GM23338 (cell line): ENCODE measurements around the gene VN1R4.

Experiments
- EZH2 ChIP-seq: fragments of 200-600 bp; sonication (generic); IDR thresholded peaks from one replicate; pipeline ENCODE4 v1.8.0; 2017; ENCODE audit warnings: antibody characterized with exemption, mild to moderate bottlenecking, low read depth; ENCODE audit not compliant: unreplicated experiment
- EZH2phosphoT487 ChIP-seq: fragments of 200-600 bp; sonication (generic); IDR thresholded peaks from one replicate; pipeline ENCODE4 v1.8.1; 2018; ENCODE audit warnings: antibody characterized with exemption; ENCODE audit not compliant: unreplicated experiment
- JUNB ChIP-seq: IDR thresholded peaks from one replicate; pipeline ENCODE4 v1.6.1; 2016; ENCODE audit warnings: antibody characterized with exemption; ENCODE audit not compliant: unreplicated experiment
- POLR2AphosphoS5 ChIP-seq: IDR thresholded peaks from 2 replicates; pipeline ENCODE4 v1.6.1; 2016; ENCODE audit warnings: antibody characterized with exemption, low read depth
- STAT1 ChIP-seq: IDR thresholded peaks from one replicate; pipeline ENCODE4 v1.6.1; 2016; ENCODE audit warnings: antibody characterized with exemption; ENCODE audit not compliant: unreplicated experiment
- ZNF331 ChIP-seq: fragments of 250-450 bp; sonication (Bioruptor Pico); IDR thresholded peaks from 2 replicates; pipeline ENCODE4 v1.5.0; 2020; ENCODE audit warnings: low read depth, mild to moderate bottlenecking, moderate library complexity
- TF ChIP-seq, protein P1 (sequence below), 2 experiments: fragments of 200-600 bp in 1 of 2; sonication (generic) in 1 of 2; conservative IDR thresholded peaks; 2 replicates each; pipeline versions ENCODE4 v1.5.1 to v1.6.1; 2016 to 2017; ENCODE audit warnings: antibody characterized with exemption in 2 of 2, low read depth in 2 of 2, mild to moderate bottlenecking in 2 of 2, moderate library complexity in 1 of 2
- TF ChIP-seq, protein P2 (sequence below): IDR thresholded peaks from one replicate; pipeline ENCODE4 v1.6.1; 2018; ENCODE audit warnings: antibody characterized with exemption; ENCODE audit not compliant: unreplicated experiment

DNA sequence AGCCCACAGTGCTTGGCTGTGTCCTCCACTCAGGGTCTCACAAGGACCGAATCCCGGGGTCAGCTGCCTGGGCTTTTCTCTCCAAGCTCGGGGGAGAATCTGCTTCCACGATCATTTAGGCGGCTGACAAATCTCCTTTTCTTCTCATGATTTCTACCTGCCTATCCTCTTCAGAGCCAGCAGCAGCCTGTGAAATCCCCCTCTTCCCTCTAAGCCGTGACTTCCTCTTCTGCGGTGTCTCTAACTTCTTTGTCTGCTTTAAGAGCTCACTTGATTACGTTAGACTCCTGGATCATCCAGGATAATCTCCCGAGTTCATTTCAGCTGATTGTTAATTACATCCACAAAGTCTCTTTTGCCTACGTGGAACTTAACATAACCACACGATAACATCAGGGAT lies 43.5 kb upstream of the VN1R4 start:
- TF ChIP-seq, protein P1, sequence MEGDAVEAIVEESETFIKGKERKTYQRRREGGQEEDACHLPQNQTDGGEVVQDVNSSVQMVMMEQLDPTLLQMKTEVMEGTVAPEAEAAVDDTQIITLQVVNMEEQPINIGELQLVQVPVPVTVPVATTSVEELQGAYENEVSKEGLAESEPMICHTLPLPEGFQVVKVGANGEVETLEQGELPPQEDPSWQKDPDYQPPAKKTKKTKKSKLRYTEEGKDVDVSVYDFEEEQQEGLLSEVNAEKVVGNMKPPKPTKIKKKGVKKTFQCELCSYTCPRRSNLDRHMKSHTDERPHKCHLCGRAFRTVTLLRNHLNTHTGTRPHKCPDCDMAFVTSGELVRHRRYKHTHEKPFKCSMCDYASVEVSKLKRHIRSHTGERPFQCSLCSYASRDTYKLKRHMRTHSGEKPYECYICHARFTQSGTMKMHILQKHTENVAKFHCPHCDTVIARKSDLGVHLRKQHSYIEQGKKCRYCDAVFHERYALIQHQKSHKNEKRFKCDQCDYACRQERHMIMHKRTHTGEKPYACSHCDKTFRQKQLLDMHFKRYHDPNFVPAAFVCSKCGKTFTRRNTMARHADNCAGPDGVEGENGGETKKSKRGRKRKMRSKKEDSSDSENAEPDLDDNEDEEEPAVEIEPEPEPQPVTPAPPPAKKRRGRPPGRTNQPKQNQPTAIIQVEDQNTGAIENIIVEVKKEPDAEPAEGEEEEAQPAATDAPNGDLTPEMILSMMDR (conservative IDR thresholded peaks at IDR 0.05; ENCODE audit: low read depth in 2 of 2): no peak
- TF ChIP-seq EZH2: no peak
- no peak for TF ChIP-seq JUNB
- no peak for TF ChIP-seq STAT1
- no peak for TF ChIP-seq POLR2AphosphoS5
- TF ChIP-seq, protein P2, sequence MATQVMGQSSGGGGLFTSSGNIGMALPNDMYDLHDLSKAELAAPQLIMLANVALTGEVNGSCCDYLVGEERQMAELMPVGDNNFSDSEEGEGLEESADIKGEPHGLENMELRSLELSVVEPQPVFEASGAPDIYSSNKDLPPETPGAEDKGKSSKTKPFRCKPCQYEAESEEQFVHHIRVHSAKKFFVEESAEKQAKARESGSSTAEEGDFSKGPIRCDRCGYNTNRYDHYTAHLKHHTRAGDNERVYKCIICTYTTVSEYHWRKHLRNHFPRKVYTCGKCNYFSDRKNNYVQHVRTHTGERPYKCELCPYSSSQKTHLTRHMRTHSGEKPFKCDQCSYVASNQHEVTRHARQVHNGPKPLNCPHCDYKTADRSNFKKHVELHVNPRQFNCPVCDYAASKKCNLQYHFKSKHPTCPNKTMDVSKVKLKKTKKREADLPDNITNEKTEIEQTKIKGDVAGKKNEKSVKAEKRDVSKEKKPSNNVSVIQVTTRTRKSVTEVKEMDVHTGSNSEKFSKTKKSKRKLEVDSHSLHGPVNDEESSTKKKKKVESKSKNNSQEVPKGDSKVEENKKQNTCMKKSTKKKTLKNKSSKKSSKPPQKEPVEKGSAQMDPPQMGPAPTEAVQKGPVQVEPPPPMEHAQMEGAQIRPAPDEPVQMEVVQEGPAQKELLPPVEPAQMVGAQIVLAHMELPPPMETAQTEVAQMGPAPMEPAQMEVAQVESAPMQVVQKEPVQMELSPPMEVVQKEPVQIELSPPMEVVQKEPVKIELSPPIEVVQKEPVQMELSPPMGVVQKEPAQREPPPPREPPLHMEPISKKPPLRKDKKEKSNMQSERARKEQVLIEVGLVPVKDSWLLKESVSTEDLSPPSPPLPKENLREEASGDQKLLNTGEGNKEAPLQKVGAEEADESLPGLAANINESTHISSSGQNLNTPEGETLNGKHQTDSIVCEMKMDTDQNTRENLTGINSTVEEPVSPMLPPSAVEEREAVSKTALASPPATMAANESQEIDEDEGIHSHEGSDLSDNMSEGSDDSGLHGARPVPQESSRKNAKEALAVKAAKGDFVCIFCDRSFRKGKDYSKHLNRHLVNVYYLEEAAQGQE: no peak
- no peak for TF ChIP-seq EZH2phosphoT487
- TF ChIP-seq ZNF331: no peak
